Mesendoderm (in vitro differentiated cells): ENCODE measurements around the gene KRTAP4-3.
A peak's percentile ranks its signal among the peaks of the same experiment; 100 is the strongest.
"Not testable (repeated sequence)": the region's sequence is repeated elsewhere in the genome, so short reads cannot be mapped to it uniquely, and the experiment has no call there.

ENCODE experiments used
- DNase-seq: peaks from one replicate; pipeline ENCODE4 v3.0.0; 2013
- H2AK5ac ChIP-seq: 2 replicates; pipeline ENCODE4 v1.6.1; 2013; ENCODE audit warnings: low read length, inconsistent platforms
- H2BK120ac ChIP-seq: 2 replicates; pipeline ENCODE4 v1.6.1; 2013; ENCODE audit warnings: low read depth, mild to moderate bottlenecking, low read length, moderate library complexity, mixed read lengths
- H2BK15ac ChIP-seq: replicated peaks from 2 replicates; pipeline ENCODE4 v1.6.1; 2013; ENCODE audit warnings: low read depth, mild to moderate bottlenecking, moderate library complexity
- H2BK5ac ChIP-seq: 2 replicates; pipeline ENCODE4 v1.6.1; 2013; ENCODE audit warnings: low read length, inconsistent platforms
- H3K18ac ChIP-seq: 2 replicates; pipeline ENCODE4 v1.6.1; 2013; ENCODE audit warnings: mild to moderate bottlenecking, low read length, mixed read lengths
- H3K23ac ChIP-seq: one replicate; pipeline ENCODE4 v1.6.1; 2013; ENCODE audit warnings: low read length
- H3K27ac ChIP-seq: 2 replicates; pipeline ENCODE4 v1.5.1; 2013; ENCODE audit warnings: low read depth, mild to moderate bottlenecking, inconsistent platforms, low read length, moderate library complexity
- H3K27me3 ChIP-seq: 2 replicates; pipeline ENCODE4 v1.6.1; 2013; ENCODE audit warnings: low read length, control low read depth, mild to moderate bottlenecking, inconsistent platforms; ENCODE audit not compliant: insufficient read depth, poor library complexity
- H3K36me3 ChIP-seq: 2 replicates; pipeline ENCODE4 v1.6.1; 2013; ENCODE audit warnings: low read length, inconsistent platforms; ENCODE audit not compliant: control insufficient read depth, insufficient read depth
- H3K4ac ChIP-seq: one replicate; pipeline ENCODE4 v1.6.1; 2013; ENCODE audit warnings: low read depth, mild to moderate bottlenecking, low read length, moderate library complexity
- H3K4me1 ChIP-seq: 2 replicates; pipeline ENCODE4 v1.6.1; 2013; ENCODE audit warnings: low read depth, low read length, inconsistent platforms; ENCODE audit not compliant: control insufficient read depth
- H3K4me2 ChIP-seq: 2 replicates; pipeline ENCODE4 v1.6.1; 2013; ENCODE audit warnings: low read length
- H3K4me3 ChIP-seq: 2 replicates; pipeline ENCODE4 v1.5.1; 2013; ENCODE audit warnings: mild to moderate bottlenecking, low read length
- H3K56ac ChIP-seq: one replicate; pipeline ENCODE4 v1.6.1; 2013; ENCODE audit warnings: low read length
- H3K79me1 ChIP-seq: 2 replicates; pipeline ENCODE4 v1.6.1; 2013; ENCODE audit warnings: low read length, inconsistent platforms
- H3K79me2 ChIP-seq: 2 replicates; pipeline ENCODE4 v1.6.1; 2013; ENCODE audit warnings: mild to moderate bottlenecking, low read length; ENCODE audit not compliant: control insufficient read depth, insufficient read depth
- H3K9ac ChIP-seq: 2 replicates; pipeline ENCODE4 v1.6.1; 2013; ENCODE audit warnings: low read length, inconsistent platforms
- H4K5ac ChIP-seq: one replicate; pipeline ENCODE4 v1.6.1; 2013; ENCODE audit warnings: low read length
- H4K8ac ChIP-seq: one replicate; pipeline ENCODE4 v1.6.1; 2013; ENCODE audit warnings: low read depth, mild to moderate bottlenecking, control low read depth, low read length, moderate library complexity
- WGBS: extraction: QIAGEN DNeasy Blood & Tissue Kit; methylation state at CpG from one replicate; pipeline ENCODE4 v1.1.7; 2013; ENCODE audit warnings: low lambda C conversion rate, missing lambda C conversion rate; ENCODE audit not compliant: insufficient coverage; ENCODE audit errors: extremely low coverage; 5-methylcytosine and 5-hydroxymethylcytosine counted together

Gene KRTAP4-3

GRCh38 chr17:41141361-41141760 is 26.7 kb downstream of the KRTAP4-3 start:
- Histone ChIP-seq H4K8ac (no peak overlapping the region), H3K4ac (no peak overlapping the region), H3K56ac (no peak overlapping the region), H4K5ac (no peak overlapping the region), H3K4me2 (no peak overlapping the region), H3K9ac (no peak overlapping the region), H3K23ac (no peak overlapping the region), H3K79me1 (no peaks in the 10 kb centered on the region), H3K4me3 (no peak overlapping the region), H3K27ac (no peak overlapping the region), H2AK5ac (no peak overlapping the region), H2BK15ac (no peak overlapping the region), H3K18ac (no peak overlapping the region), H3K36me3 (no peaks in the 10 kb centered on the region), H3K79me2 (no peaks in the 10 kb centered on the region), H2BK5ac (no peak overlapping the region), H3K27me3 (no peaks in the 10 kb centered on the region), H2BK120ac (no peak overlapping the region), H3K4me1 (no peaks in the 10 kb centered on the region)
- no peak for DNase-seq

GRCh38 chr17:41140360-41141131 is 27.5 kb downstream of the KRTAP4-3 start, which contains the start of gene KRTAP4-6:
Gene KRTAP4-6, minus strand, starts transcription at chr17:41140544. Its CDS starts 57 bp downstream, at chr17:41140487.
- Histone ChIP-seq H3K4me3 (no peak within 1 kb of the TSS), H4K8ac (no peak within 1 kb of the TSS), H2BK120ac (no peak within 1 kb of the TSS), H3K4me1 (no peaks in the 10 kb centered on the region), H3K4me2 (no peak within 1 kb of the TSS), H2AK5ac (no peak within 1 kb of the TSS), H4K5ac (no peak within 1 kb of the TSS), H3K79me2 (no peaks in the 10 kb centered on the region), H3K27ac (no peak within 1 kb of the TSS), H3K27me3 (no peaks in the 10 kb centered on the region), H3K36me3 (no peaks in the 10 kb centered on the region), H2BK15ac (no peak within 1 kb of the TSS), H2BK5ac (no peak within 1 kb of the TSS), H3K56ac (no peak within 1 kb of the TSS), H3K23ac (no peak within 1 kb of the TSS), H3K79me1 (no peaks in the 10 kb centered on the region), H3K9ac (no peak within 1 kb of the TSS), H3K4ac (no peak within 1 kb of the TSS), H3K18ac (no peak within 1 kb of the TSS)
- DNase-seq: peak; percentile 1
- WGBS: no CpG with 5 or more reads among the region's 6 CpGs

- not testable (repeated sequence) for H3K23ac ChIP-seq, H2AK5ac ChIP-seq, H3K4me3 ChIP-seq, H4K8ac ChIP-seq, H3K4ac ChIP-seq, H3K27me3 ChIP-seq, H3K79me2 ChIP-seq, H4K5ac ChIP-seq, H2BK5ac ChIP-seq, H3K79me1 ChIP-seq, H3K4me1 ChIP-seq, H3K27ac ChIP-seq, H2BK15ac ChIP-seq, H3K9ac ChIP-seq, H2BK120ac ChIP-seq, H3K36me3 ChIP-seq, DNase-seq, H3K56ac ChIP-seq, H3K18ac ChIP-seq, H3K4me2 ChIP-seq
- no CpG with 5 or more reads among the region's 12 CpGs for WGBS
These were observed 28.2 kb downstream of the KRTAP4-3 start for GRCh38 chr17:41139865-41140264.

GRCh38 chr17:41133880-41134735 is 33.9 kb downstream of the KRTAP4-3 start:
- no peak for DNase-seq
- Histone ChIP-seq H2BK5ac (no peak overlapping the region), H3K9ac (no peak overlapping the region), H3K79me1 (no peaks in the 10 kb centered on the region), H3K27me3 (no peaks in the 10 kb centered on the region), H3K23ac (no peak overlapping the region), H3K56ac (no peak overlapping the region), H2BK15ac (no peak overlapping the region), H3K18ac (no peak overlapping the region), H4K5ac (no peak overlapping the region), H3K4ac (no peak overlapping the region), H2AK5ac (no peak overlapping the region), H4K8ac (no peak overlapping the region), H3K79me2 (no peaks in the 10 kb centered on the region), H2BK120ac (no peak overlapping the region), H3K4me3 (no peak overlapping the region), H3K27ac (no peak overlapping the region), H3K36me3 (no peaks in the 10 kb centered on the region), H3K4me2 (no peak overlapping the region), H3K4me1 (no peaks in the 10 kb centered on the region)
- no CpG with 5 or more reads among the region's 2 CpGs for WGBS

- no peaks in the 10 kb centered on the region for H3K4me1 ChIP-seq
- H4K5ac ChIP-seq: no peak overlapping the region
- no peak overlapping the region for H2BK120ac ChIP-seq
- no peak overlapping the region for H3K4me3 ChIP-seq
- no peak overlapping the region for H3K4ac ChIP-seq
- H2BK15ac ChIP-seq: no peak overlapping the region
- H3K23ac ChIP-seq: no peak overlapping the region
- no CpG with 5 or more reads among the region's 3 CpGs for WGBS
- no peak overlapping the region for H3K9ac ChIP-seq
- no peak overlapping the region for H4K8ac ChIP-seq
- H3K4me2 ChIP-seq: no peak overlapping the region
- no peak overlapping the region for H3K56ac ChIP-seq
- no peak for DNase-seq
- no peak overlapping the region for H3K27ac ChIP-seq
- H2BK5ac ChIP-seq: no peak overlapping the region
- no peaks in the 10 kb centered on the region for H3K27me3 ChIP-seq
- no peak overlapping the region for H2AK5ac ChIP-seq
- no peak overlapping the region for H3K18ac ChIP-seq
- no peaks in the 10 kb centered on the region for H3K36me3 ChIP-seq
- H3K79me2 ChIP-seq: no peaks in the 10 kb centered on the region
- no peaks in the 10 kb centered on the region for H3K79me1 ChIP-seq
These were observed 36.0 kb downstream of the KRTAP4-3 start for GRCh38 chr17:41131979-41132378.
